HG03139 (cell line): Measurements from ENCODE around the gene IGFBP2.
A peak's percentile ranks its signal among the peaks of the same experiment; 100 is the strongest.

Source experiments
- ATAC-seq: cut with Tn5 transposase; IDR thresholded peaks from one replicate; pipeline ENCODE4 v1.9.1; 2021; ENCODE audit not compliant: unreplicated experiment

IGFBP2 gene

DNA sequence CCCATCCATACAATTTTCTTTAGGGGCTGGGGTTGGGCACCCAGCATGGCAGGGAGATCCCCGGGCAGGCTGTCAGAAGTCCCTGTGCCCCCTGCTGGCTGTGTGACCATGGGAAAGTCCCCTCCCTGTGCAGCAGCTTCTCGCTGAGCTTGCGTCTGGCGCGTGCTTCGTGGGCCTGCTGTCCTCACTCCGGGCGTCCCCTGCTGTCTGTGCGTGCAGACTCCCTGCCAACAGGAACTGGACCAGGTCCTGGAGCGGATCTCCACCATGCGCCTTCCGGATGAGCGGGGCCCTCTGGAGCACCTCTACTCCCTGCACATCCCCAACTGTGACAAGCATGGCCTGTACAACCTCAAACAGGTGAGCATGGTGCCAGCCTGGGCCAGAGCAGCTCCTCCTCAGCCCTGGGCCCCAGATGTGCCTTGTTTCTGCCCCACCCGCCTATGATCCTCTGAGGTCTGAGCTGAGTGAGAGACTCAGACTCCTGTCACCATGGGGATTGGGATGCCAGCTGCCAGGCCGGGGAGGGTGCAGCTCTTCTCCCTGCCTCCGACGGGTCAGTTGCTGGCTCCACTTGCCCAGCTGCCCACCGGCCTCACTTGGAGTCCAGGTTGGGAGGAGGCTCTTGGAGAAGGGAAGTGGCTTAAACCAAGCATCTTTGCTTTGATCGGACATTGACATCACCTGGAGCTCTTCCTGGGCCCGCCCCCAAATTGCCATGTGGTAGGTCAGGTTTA, 28.6 kb downstream of the IGFBP2 start:
- ATAC-seq = no peak

GRCh38 chr2:216663106-216663505, 29.9 kb downstream of the IGFBP2 start:
- no peak for ATAC-seq

- ATAC-seq = no peak
Measured at GRCh38 chr2:216663846-216664245, 30.6 kb downstream of the IGFBP2 start.

- ATAC-seq = no peak
Measured at GRCh38 chr2:216664593-216665034, 31.4 kb downstream of the IGFBP2 start.

DNA sequence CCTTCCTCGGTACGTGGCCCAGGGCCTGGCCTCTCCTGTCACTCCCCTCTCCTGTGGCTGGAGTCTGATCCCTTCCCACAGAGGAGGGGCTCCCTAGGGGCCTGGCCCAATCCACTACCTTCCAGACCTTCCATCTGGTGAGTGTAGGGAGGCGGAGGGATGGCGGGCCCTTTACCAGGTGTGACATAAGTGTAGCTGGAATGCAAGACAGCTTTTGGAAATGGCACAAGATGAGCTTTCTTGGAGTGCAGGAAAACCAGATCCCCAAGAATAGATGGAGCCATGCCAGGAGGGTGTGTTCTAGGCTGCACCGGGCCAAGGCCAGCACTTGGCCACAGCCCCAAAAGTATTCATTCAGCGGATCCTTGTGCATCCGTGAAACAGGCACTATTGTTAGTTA, 32.0 kb downstream of the IGFBP2 start:
- ATAC-seq = no peak

- ATAC-seq = no peak
Measured at GRCh38 chr2:216665717-216666116, 32.5 kb downstream of the IGFBP2 start.

GRCh38 chr2:216666461-216667233, 33.4 kb downstream of the IGFBP2 start:
- peak; percentile 58 for ATAC-seq

DNA sequence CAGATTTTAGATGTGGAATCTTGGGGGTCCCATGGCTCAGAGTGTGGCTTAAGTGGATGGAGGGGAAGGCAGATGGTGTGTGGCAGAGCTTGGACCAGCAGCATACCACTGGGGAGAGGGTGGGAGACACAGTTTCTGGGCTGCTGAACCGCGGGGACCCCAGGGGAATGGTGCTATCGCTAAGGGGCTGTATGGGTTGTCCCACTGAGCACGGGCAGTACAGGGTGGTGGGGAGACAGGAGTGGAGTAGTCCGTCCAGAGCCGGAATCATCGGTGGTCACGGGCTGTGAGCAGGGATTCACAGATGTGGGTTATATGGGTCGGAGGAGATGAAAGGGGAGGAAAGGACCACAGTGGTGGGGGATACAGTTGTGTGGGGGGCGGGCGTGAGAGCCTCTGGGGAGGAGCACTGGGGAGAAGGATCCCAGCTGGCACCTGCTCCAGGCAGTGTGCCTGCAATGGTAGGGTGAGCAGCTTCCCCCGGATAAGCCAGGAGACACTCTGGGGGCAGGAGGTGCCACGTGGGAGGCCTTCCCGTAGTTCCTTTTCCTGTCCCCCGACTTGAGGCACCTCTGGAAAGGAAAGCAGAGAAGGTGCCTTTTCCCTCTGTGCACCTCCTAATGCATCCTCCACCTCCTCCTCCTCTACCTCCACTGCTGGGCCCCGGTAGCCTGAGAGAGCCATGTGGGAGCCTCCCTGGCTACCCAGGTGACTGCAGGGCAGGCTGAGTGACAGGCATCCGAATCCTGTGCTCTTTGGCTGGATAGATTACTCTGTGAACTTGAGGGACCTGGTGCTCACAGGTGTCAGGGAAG, 37.3 kb downstream of the IGFBP2 start:
- no peak for ATAC-seq

DNA sequence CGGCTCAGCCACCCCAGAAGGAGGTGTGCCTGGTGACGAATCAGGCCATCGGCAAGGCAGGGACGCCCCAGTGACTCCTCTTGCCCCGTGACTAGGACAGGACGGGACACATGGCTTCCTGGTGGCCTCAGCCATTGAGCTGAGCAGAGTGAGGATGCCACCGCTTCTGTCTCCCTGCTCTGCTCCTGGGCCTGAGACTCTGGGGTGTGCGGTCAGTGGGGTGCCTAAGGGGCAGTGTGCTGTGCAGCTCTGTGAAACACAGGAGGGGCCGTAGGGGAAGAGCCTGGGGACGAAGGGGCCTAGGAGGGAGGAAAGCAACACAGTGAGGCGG, 37.8 kb downstream of the IGFBP2 start:
- no peak for ATAC-seq

DNA sequence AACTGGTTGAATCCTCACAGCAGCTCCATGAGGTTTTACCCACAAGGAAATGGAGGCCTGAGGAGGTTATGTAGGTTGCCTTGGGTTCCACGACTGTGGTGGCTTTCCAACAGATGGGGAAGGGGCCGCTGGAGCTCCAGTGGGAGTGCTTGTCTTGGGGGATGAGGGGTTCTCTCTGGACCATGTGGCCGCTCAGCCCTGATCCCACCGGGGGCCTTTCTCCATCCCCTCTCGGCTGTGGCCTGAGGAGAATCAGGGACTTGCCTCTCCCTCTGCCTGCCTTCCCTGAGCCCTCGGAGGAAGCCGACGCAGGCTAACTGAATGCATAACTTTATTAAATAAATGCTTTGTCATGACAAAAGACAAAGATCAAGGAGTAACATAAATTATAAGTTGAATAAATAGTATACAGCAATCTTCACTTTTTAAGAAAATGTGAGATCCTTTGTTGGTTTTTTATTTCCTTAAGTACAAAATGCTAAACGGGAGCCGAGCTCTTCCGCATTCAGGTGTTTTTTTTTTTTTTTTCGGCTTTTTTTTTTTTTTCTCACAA, 38.6 kb downstream of the IGFBP2 start:
- no peak for ATAC-seq

DNA sequence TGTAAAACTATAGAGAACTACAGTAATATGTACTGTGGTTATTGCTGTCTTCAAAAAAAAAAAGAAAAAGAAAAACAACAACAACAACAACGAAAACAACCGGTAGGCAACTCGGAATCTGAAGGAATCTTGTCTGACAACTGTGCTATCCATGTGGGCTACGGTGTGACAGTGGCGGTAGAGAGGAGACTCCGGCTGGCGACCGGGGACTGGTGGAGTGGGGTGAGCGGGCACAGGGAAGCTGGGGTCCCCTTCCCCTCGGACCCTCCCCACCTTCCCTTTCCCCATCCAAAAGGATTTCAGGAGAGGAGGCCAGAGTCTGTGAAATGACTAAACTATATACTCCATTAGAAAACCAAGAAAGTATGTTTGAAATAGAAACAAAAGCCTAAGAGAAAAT, 39.2 kb downstream of the IGFBP2 start:
- no peak for ATAC-seq

DNA sequence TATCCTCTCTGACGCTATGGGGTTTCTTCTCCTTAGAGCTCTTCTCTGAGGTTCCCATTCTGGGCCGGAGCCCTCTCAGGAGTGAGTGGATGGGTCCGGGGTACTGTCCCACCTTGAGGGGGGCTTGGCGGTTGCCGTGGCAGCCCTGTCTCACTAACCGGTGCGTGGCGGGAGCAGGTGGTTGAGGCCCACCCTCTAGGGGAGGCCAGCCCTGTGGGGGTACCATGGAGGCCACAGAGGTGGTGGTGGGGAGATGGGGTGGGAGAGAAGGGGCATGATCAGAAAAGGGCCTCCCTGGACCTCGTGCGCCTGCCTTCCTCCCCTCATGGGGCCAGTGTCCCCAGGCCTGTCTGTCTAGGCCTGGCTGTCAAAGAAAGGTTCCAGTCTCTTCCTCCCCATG, 39.8 kb downstream of the IGFBP2 start:
- no peak for ATAC-seq

- no peak for ATAC-seq
Measured at GRCh38 chr2:216673609-216674008, 40.4 kb downstream of the IGFBP2 start.

- ATAC-seq = no peak
Measured at GRCh38 chr2:216674376-216674775, 41.2 kb downstream of the IGFBP2 start.

GRCh38 chr2:216676630-216677029, 43.4 kb downstream of the IGFBP2 start:
- no peak for ATAC-seq

- ATAC-seq = no peak
Measured at GRCh38 chr2:216677439-216678097, 44.3 kb downstream of the IGFBP2 start.

DNA sequence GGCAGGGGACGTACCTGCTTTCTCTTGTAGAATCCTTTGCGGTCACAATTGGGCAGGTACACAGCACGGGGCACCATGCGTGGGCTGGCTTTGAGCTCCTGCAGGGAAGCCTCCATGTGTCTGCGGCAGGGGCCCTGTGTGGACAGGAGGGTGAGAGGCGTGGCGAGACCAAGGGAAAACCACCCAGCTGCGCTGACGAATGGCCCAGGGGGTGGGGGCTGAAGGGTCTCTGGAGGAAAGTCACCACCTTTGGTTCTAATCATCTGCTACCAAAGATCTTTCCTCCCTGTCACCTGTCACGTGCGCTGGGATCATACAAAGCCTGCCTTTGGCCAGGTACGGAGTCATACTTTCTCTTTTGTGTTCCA, 44.9 kb downstream of the IGFBP2 start:
- ATAC-seq = no peak

GRCh38 chr2:216678813-216679657, 45.8 kb downstream of the IGFBP2 start:
- ATAC-seq = no peak

GRCh38 chr2:216679658-216680024, 46.4 kb downstream of the IGFBP2 start:
- ATAC-seq = no peak

DNA sequence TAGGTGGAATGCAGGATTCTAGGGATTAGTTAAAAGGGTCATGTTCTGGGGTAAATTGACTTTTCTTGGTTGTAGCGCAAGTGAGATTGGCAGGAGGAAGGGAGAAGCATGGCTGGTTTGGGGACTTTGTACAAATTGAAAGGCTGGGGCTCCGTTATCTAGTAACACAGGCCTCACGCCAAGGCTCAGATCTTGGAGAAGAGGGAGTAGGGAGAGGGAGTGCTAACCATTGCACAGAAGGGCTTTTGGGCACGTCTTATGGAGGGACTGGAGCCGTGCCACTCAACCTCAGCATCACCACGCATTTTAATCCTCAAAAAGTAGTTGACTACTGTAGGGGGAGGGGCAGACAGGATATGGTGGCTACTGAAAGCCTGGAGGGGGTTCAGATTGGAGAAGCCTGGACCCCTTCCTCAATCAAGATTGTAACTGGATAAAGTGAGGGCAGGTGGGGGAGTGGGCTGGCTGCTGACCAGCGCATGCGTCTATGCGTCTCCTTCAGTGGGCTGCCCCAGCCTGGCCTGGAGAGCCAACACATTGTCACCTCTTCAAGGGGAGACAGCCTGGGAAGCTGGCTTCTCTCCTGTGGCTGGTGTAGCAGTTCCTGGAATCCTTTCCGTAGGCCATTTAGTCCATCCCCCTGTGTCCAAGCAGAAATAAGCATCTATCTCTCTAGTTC, 47.9 kb downstream of the IGFBP2 start:
- ATAC-seq = no peak
